HEK293T (cell line): ENCODE data around the gene FPR3.

Source experiments
- CTCF ChIA-PET: fragments of 350-600 bp; formaldehyde crosslinking; extraction: SDS; loops from one replicate; lab custom pipeline; 2021; ENCODE audit warnings: antibody characterized with exemption, inconsistent platforms; lab: Yijun Ruan, JAX
- POLR2A ChIA-PET: fragments of 350-600 bp; formaldehyde crosslinking; extraction: SDS; loops from one replicate; lab custom pipeline; 2020; ENCODE audit warnings: antibody characterized with exemption, inconsistent platforms; lab: Yijun Ruan, JAX
- DNase-seq: peaks from one replicate; pipeline ENCODE4 v3.0.0; 2012; ENCODE audit warnings: mixed read lengths; ENCODE audit errors: extremely low spot score
- ARNT ChIP-seq: fragments of 450-650 bp; IDR thresholded peaks from 2 replicates; pipeline ENCODE4 v1.6.1; 2017; ENCODE audit warnings: mild to moderate bottlenecking
- BHLHE40 ChIP-seq: fragments of 450-650 bp; IDR thresholded peaks from 2 replicates; pipeline ENCODE4 v1.6.1; 2016; ENCODE audit warnings: mild to moderate bottlenecking, moderate library complexity, borderline replicate concordance
- CTBP1 ChIP-seq: fragments of 450-650 bp; IDR thresholded peaks from 2 replicates; pipeline ENCODE4 v1.6.1; 2016; ENCODE audit warnings: borderline replicate concordance
- ELF4 ChIP-seq: fragments of 450-650 bp; IDR thresholded peaks from 2 replicates; pipeline ENCODE4 v1.6.1; 2017; ENCODE audit warnings: antibody characterized with exemption
- FOXA1 ChIP-seq: fragments of 450-650 bp; IDR thresholded peaks from 2 replicates; pipeline ENCODE4 v1.6.1; 2016; ENCODE audit warnings: mild to moderate bottlenecking
- FOXK2 ChIP-seq: fragments of 450-650 bp; IDR thresholded peaks from 2 replicates; pipeline ENCODE4 v1.6.1; 2016; ENCODE audit warnings: mild to moderate bottlenecking
- FOXM1 ChIP-seq: fragments of 450-650 bp; IDR thresholded peaks from 2 replicates; pipeline ENCODE4 v1.6.1; 2017; ENCODE audit warnings: mild to moderate bottlenecking, borderline replicate concordance
- HDGF ChIP-seq: fragments of 450-650 bp; IDR thresholded peaks from 2 replicates; pipeline ENCODE4 v1.6.1; 2017; ENCODE audit warnings: antibody characterized with exemption, borderline replicate concordance
- L3MBTL2 ChIP-seq: fragments of 450-650 bp; conservative IDR thresholded peaks from 2 replicates; pipeline ENCODE4 v1.6.1; 2016; ENCODE audit warnings: mild to moderate bottlenecking
- LEF1 ChIP-seq: fragments of 450-650 bp; IDR thresholded peaks from 2 replicates; pipeline ENCODE4 v1.6.1; 2017; ENCODE audit warnings: mild to moderate bottlenecking, borderline replicate concordance
- NFRKB ChIP-seq: fragments of 450-650 bp; IDR thresholded peaks from 2 replicates; pipeline ENCODE4 v1.6.1; 2016; ENCODE audit warnings: mild to moderate bottlenecking, moderate library complexity
- PKNOX1 ChIP-seq: fragments of 450-650 bp; IDR thresholded peaks from 2 replicates; pipeline ENCODE4 v1.6.1; 2016
- SP1 ChIP-seq: fragments of 450-650 bp; IDR thresholded peaks from 2 replicates; pipeline ENCODE4 v1.6.1; 2017
- SUZ12 ChIP-seq: fragments of 450-650 bp; IDR thresholded peaks from 2 replicates; pipeline ENCODE4 v1.6.1; 2016; ENCODE audit warnings: mild to moderate bottlenecking
- TARDBP ChIP-seq: fragments of 450-650 bp; IDR thresholded peaks from 2 replicates; pipeline ENCODE4 v1.6.1; 2016
- ZNF384 ChIP-seq: fragments of 450-650 bp; IDR thresholded peaks from 2 replicates; pipeline ENCODE4 v1.6.1; 2016

FPR3 gene

GRCh38 chr19:51788029-51788428 lies 6.9 kb upstream of the FPR3 start:
- TF ChIP-seq SUZ12 (no peak), ZNF384 (no peak), SP1 (no peak), ELF4 (no peak), PKNOX1 (no peak), NFRKB (no peak), FOXM1 (no peak), FOXK2 (no peak), CTBP1 (no peak), TARDBP (no peak), BHLHE40 (no peak), ARNT (no peak), L3MBTL2 (no peak), FOXA1 (no peak), LEF1 (no peak), HDGF (no peak)
- no peak for DNase-seq
- ChIA-PET POLR2A (no interaction called here), CTCF (no interaction called here)

GRCh38 chr19:51789061-51789795 lies 5.7 kb upstream of the FPR3 start:
- no peak for DNase-seq
- CTCF ChIA-PET: no interaction called here
- POLR2A ChIA-PET: no interaction called here
- no peak for TF ChIP-seq SP1
- no peak for TF ChIP-seq LEF1
- no peak for TF ChIP-seq FOXK2
- no peak for TF ChIP-seq BHLHE40
- no peak for TF ChIP-seq NFRKB

GRCh38 chr19:51792932-51793331 lies 2.0 kb upstream of the FPR3 start:
- DNase-seq: no peak
- TF ChIP-seq ZNF384 (no peak), FOXK2 (no peak), BHLHE40 (no peak), PKNOX1 (no peak), FOXA1 (no peak)
- POLR2A ChIA-PET: no interaction called here
- CTCF ChIA-PET: no interaction called here

GRCh38 chr19:51793994-51794393 lies 963 bp upstream of the FPR3 start:
- TF ChIP-seq BHLHE40 (no peak), TARDBP (no peak)
- DNase-seq: no peak
- ChIA-PET CTCF (no interaction called here), POLR2A (no interaction called here)

GRCh38 chr19:51796195-51796679 lies 1.3 kb downstream of the FPR3 start:
- DNase-seq: no peak
- ChIA-PET POLR2A (no interaction called here), CTCF (no interaction called here)
- no peak for TF ChIP-seq TARDBP
- no peak for TF ChIP-seq ZNF384
- no peak for TF ChIP-seq FOXA1
- TF ChIP-seq ARNT: no peak
- no peak for TF ChIP-seq PKNOX1
- TF ChIP-seq SUZ12: no peak
- TF ChIP-seq ELF4: no peak
- TF ChIP-seq FOXK2: no peak
- no peak for TF ChIP-seq LEF1
- no peak for TF ChIP-seq SP1
- TF ChIP-seq L3MBTL2: no peak
- TF ChIP-seq FOXM1: no peak
- no peak for TF ChIP-seq CTBP1
- TF ChIP-seq HDGF: no peak
- no peak for TF ChIP-seq BHLHE40
- TF ChIP-seq NFRKB: no peak

- CTCF ChIA-PET: no interaction called here
- TF ChIP-seq LEF1 (no peak), ARNT (no peak), ZNF384 (no peak), CTBP1 (no peak), SUZ12 (no peak)
- POLR2A ChIA-PET: no interaction called here
- no peak for DNase-seq
These were observed 2.5 kb downstream of the FPR3 start for GRCh38 chr19:51797480-51797879.

- CTCF ChIA-PET: interaction anchor here (1.1 kb wide), 1 partner anchor 20 kb away, joined by 4 read pairs; no protein-coding TSS in a partner anchor
- POLR2A ChIA-PET: no interaction called here
- no peak for DNase-seq
- TF ChIP-seq SP1: no peak
These were observed 3.1 kb downstream of the FPR3 start for GRCh38 chr19:51798062-51798461.
